ENCODE measurements around the gene HTD2.

GRCh38 chr3:58296843-58297242 lies 9.5 kb upstream of the HTD2 start:
- TF ChIP-seq POLR2A (IDR thresholded peaks at IDR 0.05; ENCODE audit: low read depth, low read length) (no peak), POLR2AphosphoS5 (IDR thresholded peaks at IDR 0.05; ENCODE audit: low read depth, low read length) (no peak)

Measured in GM12892 (cell line).